Prostate gland (tissue), 2 donors: ENCODE results near the gene ODAD3.

ENCODE experiments used
- POLR2A ChIP-seq: fragments of 450-650 bp; IDR thresholded peaks from one replicate; pipeline ENCODE4 v1.6.1; 2016; ENCODE audit warnings: antibody characterized with exemption, mild to moderate bottlenecking
- POLR2AphosphoS5 ChIP-seq: sonication (generic); formaldehyde crosslinking; IDR thresholded peaks from one replicate; pipeline ENCODE4 v1.6.1; 2017; ENCODE audit warnings: antibody characterized with exemption
- TF ChIP-seq, protein P1 (sequence below), 4 experiments: fragments of 200-600 bp in 2 of 4; fragments of 450-650 bp in 2 of 4; sonication (generic) in 2 of 4; IDR thresholded peaks; 1 replicate in 3 of 4; 2 replicates in 1 of 4; pipeline ENCODE4 v1.5.1; 2016 to 2019; ENCODE audit warnings: antibody characterized with exemption in 4 of 4, mild to moderate bottlenecking in 2 of 4, moderate library complexity in 2 of 4

DNA sequence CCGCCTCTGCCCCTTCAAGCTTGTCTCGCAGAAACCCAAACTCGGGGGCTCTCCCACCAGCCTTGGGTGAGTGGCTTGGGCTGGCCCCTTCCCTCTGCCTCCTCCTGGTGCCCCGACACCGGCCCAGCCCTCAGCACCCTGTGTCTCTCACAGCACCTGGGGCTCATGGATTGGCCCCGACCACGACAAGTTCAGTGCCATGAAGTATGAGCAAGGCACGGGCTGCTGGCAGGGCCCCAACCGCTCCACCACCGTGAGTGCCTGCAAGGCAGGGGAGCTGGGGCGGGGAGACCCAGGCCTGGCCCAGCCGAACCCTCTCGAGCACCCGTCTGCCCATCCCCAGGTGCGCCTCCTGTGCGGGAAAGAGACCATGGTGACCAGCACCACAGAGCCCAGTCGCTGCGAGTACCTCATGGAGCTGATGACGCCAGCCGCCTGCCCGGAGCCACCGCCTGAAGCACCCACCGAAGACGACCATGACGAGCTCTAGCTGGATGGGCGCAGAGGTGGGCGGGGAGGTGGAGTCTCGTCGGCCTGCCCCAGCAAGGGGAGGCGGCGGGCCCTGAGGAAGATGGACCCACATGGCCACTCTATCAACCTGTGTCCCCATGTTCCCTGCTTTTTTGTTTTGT lies 14.1 kb upstream of the ODAD3 start:
- TF ChIP-seq POLR2AphosphoS5 (no peak), POLR2A (no peak)
- TF ChIP-seq, protein P1, sequence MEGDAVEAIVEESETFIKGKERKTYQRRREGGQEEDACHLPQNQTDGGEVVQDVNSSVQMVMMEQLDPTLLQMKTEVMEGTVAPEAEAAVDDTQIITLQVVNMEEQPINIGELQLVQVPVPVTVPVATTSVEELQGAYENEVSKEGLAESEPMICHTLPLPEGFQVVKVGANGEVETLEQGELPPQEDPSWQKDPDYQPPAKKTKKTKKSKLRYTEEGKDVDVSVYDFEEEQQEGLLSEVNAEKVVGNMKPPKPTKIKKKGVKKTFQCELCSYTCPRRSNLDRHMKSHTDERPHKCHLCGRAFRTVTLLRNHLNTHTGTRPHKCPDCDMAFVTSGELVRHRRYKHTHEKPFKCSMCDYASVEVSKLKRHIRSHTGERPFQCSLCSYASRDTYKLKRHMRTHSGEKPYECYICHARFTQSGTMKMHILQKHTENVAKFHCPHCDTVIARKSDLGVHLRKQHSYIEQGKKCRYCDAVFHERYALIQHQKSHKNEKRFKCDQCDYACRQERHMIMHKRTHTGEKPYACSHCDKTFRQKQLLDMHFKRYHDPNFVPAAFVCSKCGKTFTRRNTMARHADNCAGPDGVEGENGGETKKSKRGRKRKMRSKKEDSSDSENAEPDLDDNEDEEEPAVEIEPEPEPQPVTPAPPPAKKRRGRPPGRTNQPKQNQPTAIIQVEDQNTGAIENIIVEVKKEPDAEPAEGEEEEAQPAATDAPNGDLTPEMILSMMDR (IDR thresholded peaks at IDR 0.05), result no peak
